Uterine smooth muscle cell (primary cell): ENCODE data around the gene PSMC2. TPM values are rescaled to one million over a fixed set of nuclear protein-coding genes. Genes with fewer than 3 reads are reported as not detected.

Experiments used
- total RNA-seq: library from RNA; depleted of rRNA; stranded (reverse); fragments of >200 nt; gene quantifications from 2 replicates; pipeline ENCODE4 v1.2.3, GENCODE V29; 2014

PSMC2 gene
- 194 and 373 TPM in 2 replicates for total RNA-seq

GRCh38 chr7:103347507-103348267 lies at the start of gene PSMC2:
PSMC2 (plus strand) TSS chr7:103347643; CDS start chr7:103347712, 69 bp downstream.

GRCh38 chr7:103344453-103345149 lies 2.8 kb upstream of the PSMC2 start, which contains the start of gene DNAJC2:
DNAJC2 (minus strand) TSS chr7:103344767; CDS start chr7:103344622, 145 bp downstream.

Other genes with a start within 250 kb of the PSMC2 start
- gene NAPEPLD, start 198.5 kb upstream of the PSMC2 start, total RNA-seq = 10.1 and 11.5 TPM in 2 replicates
- gene PMPCB, start 50.2 kb upstream of the PSMC2 start, total RNA-seq = 73.2 and 81.3 TPM in 2 replicates
- gene DNAJC2, start 2.9 kb upstream of the PSMC2 start, total RNA-seq = 26.1 and 26.8 TPM in 2 replicates
- not detected in 2 replicates for gene SLC26A5, start 98.6 kb downstream of the PSMC2 start, total RNA-seq